H1 (cell line): ENCODE results near the gene PIK3R6. TPM values are rescaled to one million over a fixed set of nuclear protein-coding genes. Genes with fewer than 3 reads are reported as not detected.

Experiments used
- CTCF ChIA-PET: fragments of 300-600 bp; sonication (Branson Sonifier 250); formaldehyde crosslinking; loops from one replicate; lab custom pipeline; 2021; ENCODE audit not compliant: partially characterized antibody; lab: Charles Lee
- POLR2A ChIA-PET: fragments of 300-600 bp; sonication (Branson Sonifier 250); formaldehyde crosslinking; loops from one replicate; lab custom pipeline; 2021; ENCODE audit warnings: inconsistent platforms; ENCODE audit not compliant: partially characterized antibody; lab: Charles Lee
- DNase-seq, 2 experiments: peaks; one replicate each; pipeline versions ENCODE4 v3.0.0 to v3.0.0-alpha.2; 2010 to 2022; ENCODE audit warnings: low spot score in 2 of 2, low read depth in 1 of 2, mixed read lengths in 1 of 2
- FAIRE-seq: peaks from 2 replicates; lab custom pipeline; 2011; peaks lifted over from hg19 to GRCh38; lab: Jason Lieb, UNC
- H2AFZ ChIP-seq: 2 replicates; pipeline ENCODE4 v1.8.1; 2012; ENCODE audit warnings: low read length, inconsistent platforms
- H2AK5ac ChIP-seq: 2 replicates; pipeline ENCODE4 v1.6.1; 2013; ENCODE audit warnings: low read depth, low read length
- H2BK120ac ChIP-seq: replicated peaks from 2 replicates; pipeline ENCODE3; 2013; ENCODE audit warnings: low read depth, low read length, inconsistent platforms
- H2BK12ac ChIP-seq: 2 replicates; pipeline ENCODE4 v1.6.1; 2013; ENCODE audit warnings: low read depth, low read length
- H2BK15ac ChIP-seq: 2 replicates; pipeline ENCODE4 v1.6.1; 2013; ENCODE audit warnings: low read length
- H2BK20ac ChIP-seq: 2 replicates; pipeline ENCODE4 v1.6.1; 2013; ENCODE audit warnings: low read length
- H2BK5ac ChIP-seq: 2 replicates; pipeline ENCODE4 v1.6.1; 2013; ENCODE audit warnings: low read depth, low read length
- H3K14ac ChIP-seq: 2 replicates; pipeline ENCODE4 v1.6.1; 2013; ENCODE audit warnings: inconsistent platforms; ENCODE audit not compliant: insufficient read length
- H3K18ac ChIP-seq: 2 replicates; pipeline ENCODE4 v1.6.1; 2013; ENCODE audit warnings: low read length; ENCODE audit errors: extremely low read depth
- H3K23ac ChIP-seq: 2 replicates; pipeline ENCODE4 v1.6.1; 2013; ENCODE audit warnings: inconsistent platforms; ENCODE audit not compliant: insufficient read length
- H3K23me2 ChIP-seq: 2 replicates; pipeline ENCODE4 v1.6.1; 2013; ENCODE audit warnings: low read depth, low read length
- H3K27ac ChIP-seq: 2 replicates; pipeline ENCODE4 v1.6.1; 2011; ENCODE audit warnings: low read depth, low read length, inconsistent platforms
- H3K27me3 ChIP-seq, 4 experiments: replicated peaks in 1 of 4; 1 replicate in 1 of 4; 2 replicates in 3 of 4; pipeline versions ENCODE4 v1.6.1 to v1.8.1; 2011 to 2013; ENCODE audit warnings: low read length in 3 of 4, mild to moderate bottlenecking in 3 of 4, inconsistent platforms in 2 of 4, mixed read lengths in 2 of 4, moderate library complexity in 1 of 4; ENCODE audit not compliant: control insufficient read depth in 3 of 4, insufficient read depth in 3 of 4; ENCODE audit errors: extremely low read depth in 1 of 4
- H3K36me3 ChIP-seq, 4 experiments: 2 replicates each; pipeline versions ENCODE4 v1.6.1 to v1.8.1; 2011 to 2013; ENCODE audit warnings: mild to moderate bottlenecking in 4 of 4, low read length in 3 of 4, moderate library complexity in 2 of 4, control low read depth in 1 of 4, inconsistent platforms in 1 of 4; ENCODE audit not compliant: insufficient read depth in 4 of 4, control insufficient read depth in 2 of 4
- H3K4ac ChIP-seq: replicated peaks from 2 replicates; pipeline ENCODE3; 2013; ENCODE audit warnings: low read length, low read depth, mixed read lengths, inconsistent platforms; ENCODE audit not compliant: insufficient read length
- H3K4me1 ChIP-seq, 4 experiments: replicated peaks in 1 of 4; 1 replicate in 1 of 4; 2 replicates in 3 of 4; pipeline versions ENCODE4 v1.6.1 to v1.8.1; 2011 to 2013; ENCODE audit warnings: low read length in 3 of 4, inconsistent platforms in 2 of 4, mixed read lengths in 1 of 4; ENCODE audit not compliant: insufficient read depth in 4 of 4, control insufficient read depth in 3 of 4
- H3K4me2 ChIP-seq, 2 experiments: 2 replicates each; pipeline versions ENCODE4 v1.6.1 to v1.8.1; 2011 to 2013; ENCODE audit warnings: low read depth in 2 of 2, low read length in 2 of 2, control low read depth in 1 of 2, inconsistent platforms in 1 of 2, mild to moderate bottlenecking in 1 of 2; ENCODE audit not compliant: insufficient read depth in 1 of 2
- H3K4me3 ChIP-seq, 4 experiments: fragments of 200-600, 300-600 bp in 1 of 4; sonication (generic), shearing (Covaris generic), sonication (Bioruptor Twin) in 1 of 4; 2 replicates each; pipeline versions ENCODE4 v1.5.1 to v1.8.1; 2011 to 2016; ENCODE audit warnings: low read length in 4 of 4, low read depth in 3 of 4, control low read depth in 2 of 4, inconsistent platforms in 2 of 4, mild to moderate bottlenecking in 2 of 4, mixed read lengths in 1 of 4, moderate library complexity in 1 of 4; ENCODE audit not compliant: insufficient read depth in 2 of 4; ENCODE audit errors: extremely low read depth in 1 of 4
- H3K56ac ChIP-seq: replicated peaks from 2 replicates; pipeline ENCODE3; 2013; ENCODE audit warnings: low read depth, mild to moderate bottlenecking, mixed read lengths, low read length, inconsistent platforms; ENCODE audit not compliant: insufficient read length
- H3K79me1 ChIP-seq: 2 replicates; pipeline ENCODE4 v1.6.1; 2013; ENCODE audit warnings: low read depth, low read length, control low read depth
- H3K79me2 ChIP-seq, 2 experiments: 2 replicates each; pipeline versions ENCODE4 v1.6.1 to v1.8.1; 2012 to 2013; ENCODE audit warnings: low read length in 2 of 2, mild to moderate bottlenecking in 2 of 2, inconsistent platforms in 1 of 2; ENCODE audit not compliant: insufficient read depth in 2 of 2, control insufficient read depth in 1 of 2
- H3K9ac ChIP-seq, 4 experiments: replicated peaks in 1 of 4; 1 replicate in 1 of 4; 2 replicates in 3 of 4; pipeline versions ENCODE4 v1.6.1 to v1.8.1; 2011 to 2013; ENCODE audit warnings: low read depth in 3 of 4, low read length in 3 of 4, control low read depth in 2 of 4, mild to moderate bottlenecking in 2 of 4, moderate library complexity in 2 of 4, inconsistent platforms in 1 of 4; ENCODE audit errors: extremely low read depth in 1 of 4
- H3K9me3 ChIP-seq, 2 experiments: 2 replicates each; pipeline versions ENCODE4 v1.6.1 to v1.8.1; 2012 to 2013; ENCODE audit warnings: mild to moderate bottlenecking in 2 of 2, moderate library complexity in 2 of 2, control low read depth in 1 of 2, inconsistent platforms in 1 of 2, low read depth in 1 of 2, low read length in 1 of 2, mixed read lengths in 1 of 2; ENCODE audit not compliant: insufficient read depth in 2 of 2
- H4K20me1 ChIP-seq, 2 experiments: replicated peaks in 1 of 2; 2 replicates each; pipeline versions ENCODE3 to v1.8.1; 2011 to 2013; ENCODE audit warnings: inconsistent platforms in 2 of 2, low read length in 2 of 2, mild to moderate bottlenecking in 1 of 2; ENCODE audit not compliant: insufficient read depth in 2 of 2, control insufficient read depth in 1 of 2
- H4K5ac ChIP-seq: 2 replicates; pipeline ENCODE4 v1.6.1; 2013; ENCODE audit warnings: low read length, low read depth, mixed read lengths, inconsistent platforms; ENCODE audit not compliant: insufficient read length
- H4K8ac ChIP-seq: 2 replicates; pipeline ENCODE4 v1.8.0; 2013; ENCODE audit warnings: mild to moderate bottlenecking, moderate library complexity, low read length, inconsistent platforms; ENCODE audit not compliant: insufficient read depth; ENCODE audit errors: extremely low read depth
- H4K91ac ChIP-seq: replicated peaks from 2 replicates; pipeline ENCODE3; 2013; ENCODE audit warnings: low read length, mixed read lengths, inconsistent platforms; ENCODE audit not compliant: insufficient read length
- ASH2L ChIP-seq: fragments of 200-600, 300-600 bp; sonication (generic); IDR thresholded peaks from one replicate; pipeline ENCODE4 v1.7.1; 2017; ENCODE audit warnings: low read length
- FOSL1 ChIP-seq: IDR thresholded peaks from 2 replicates; pipeline ENCODE4 v1.6.1; 2011; ENCODE audit warnings: mild to moderate bottlenecking, low read depth, low read length, moderate library complexity; ENCODE audit not compliant: insufficient read depth
- GTF2F1 ChIP-seq: IDR thresholded peaks from 2 replicates; pipeline ENCODE4 v1.6.1; 2012; ENCODE audit warnings: low read depth, low read length, improper control_type of control experiment, borderline replicate concordance
- NANOG ChIP-seq: IDR thresholded peaks from 2 replicates; pipeline ENCODE4 v1.6.1; 2011; ENCODE audit warnings: low read length, low read depth, mild to moderate bottlenecking, inconsistent platforms; ENCODE audit not compliant: insufficient read depth, poor library complexity, severe bottlenecking
- PHF8 ChIP-seq: fragments of 200-600 bp; sonication (generic); conservative IDR thresholded peaks from 2 replicates; pipeline ENCODE4 v1.7.1; 2012; ENCODE audit warnings: low read depth, mild to moderate bottlenecking, inconsistent platforms, low read length, moderate library complexity
- POU5F1 ChIP-seq: IDR thresholded peaks from 2 replicates; pipeline ENCODE4 v1.6.1; 2011; ENCODE audit warnings: low read depth, mild to moderate bottlenecking, low read length, moderate library complexity
- RAD21 ChIP-seq, 2 experiments: IDR thresholded peaks in 1 of 2; conservative IDR thresholded peaks in 1 of 2; 2 replicates each; pipeline ENCODE4 v1.6.1; 2011; ENCODE audit warnings: low read depth in 2 of 2, low read length in 2 of 2, improper control_type of control experiment in 1 of 2, inconsistent platforms in 1 of 2, mild to moderate bottlenecking in 1 of 2, moderate library complexity in 1 of 2
- RNF2 ChIP-seq: fragments of 200-900, 300-1000 bp; sonication (generic); IDR thresholded peaks from 2 replicates; pipeline ENCODE4 v1.7.1; 2016; ENCODE audit warnings: borderline replicate concordance, low read depth, mild to moderate bottlenecking, antibody characterized with exemption, low read length; ENCODE audit not compliant: poor library complexity, severe bottlenecking; ENCODE audit errors: missing control alignments
- SP1 ChIP-seq: IDR thresholded peaks from 2 replicates; pipeline ENCODE4 v1.6.1; 2011; ENCODE audit warnings: low read depth, low read length
- TAF1 ChIP-seq: IDR thresholded peaks from 2 replicates; pipeline ENCODE4 v1.6.1; 2011; ENCODE audit warnings: mild to moderate bottlenecking, low read depth, low read length
- WGBS, 2 experiments: shearing (Covaris generic) in 1 of 2; methylation state at CpG; one replicate each; pipeline versions ENCODE4 v1.1.6 to v1.1.7; 2013 to 2015; ENCODE audit warnings: low lambda C conversion rate in 2 of 2, mixed read lengths in 2 of 2, inconsistent platforms in 1 of 2, low coverage in 1 of 2, missing lambda C conversion rate in 1 of 2; ENCODE audit not compliant: insufficient replicate concordance in 2 of 2, insufficient coverage in 1 of 2, insufficient read length in 1 of 2; ENCODE audit errors: extremely low coverage in 1 of 2, missing lambda C conversion rate in 1 of 2; 5-methylcytosine and 5-hydroxymethylcytosine counted together
- polyA plus RNA-seq, 7 experiments: library from polyadenylated mRNA; depleted of rRNA in 3 of 7; stranded (reverse) in 5 of 7; unstranded in 2 of 7; fragments of >200 nt in 5 of 7; fragments of 200-250 nt in 2 of 7; gene quantifications; 1 replicate in 5 of 7; 2 replicates in 1 of 7; 4 replicates in 1 of 7; pipeline versions ENCODE4 v1.2.1 to v1.2.3, GENCODE V29; 2011 to 2013; ENCODE audit warnings: missing spikeins in 2 of 7, mixed read lengths in 2 of 7
- total RNA-seq: library from RNA; stranded (reverse); fragmentation: NEBNext Ultra II Directional; extraction: Animal tissue kit (Norgen Biotek cat#: 25700); gene quantifications from 2 replicates; pipeline ENCODE4 v1.2.1, GENCODE V29; 2021
- TF ChIP-seq, protein P1 (sequence below): IDR thresholded peaks from 2 replicates; pipeline ENCODE4 v1.6.1; 2011; ENCODE audit warnings: low read length, improper control_type of control experiment

The PIK3R6 gene
- total and polyA plus RNA-seq, 2 of the 8 experiments (the other 6 are each of a cell fraction or from before 2014, with no cell fraction given) = 0.24 to 1.2 TPM

DNA sequence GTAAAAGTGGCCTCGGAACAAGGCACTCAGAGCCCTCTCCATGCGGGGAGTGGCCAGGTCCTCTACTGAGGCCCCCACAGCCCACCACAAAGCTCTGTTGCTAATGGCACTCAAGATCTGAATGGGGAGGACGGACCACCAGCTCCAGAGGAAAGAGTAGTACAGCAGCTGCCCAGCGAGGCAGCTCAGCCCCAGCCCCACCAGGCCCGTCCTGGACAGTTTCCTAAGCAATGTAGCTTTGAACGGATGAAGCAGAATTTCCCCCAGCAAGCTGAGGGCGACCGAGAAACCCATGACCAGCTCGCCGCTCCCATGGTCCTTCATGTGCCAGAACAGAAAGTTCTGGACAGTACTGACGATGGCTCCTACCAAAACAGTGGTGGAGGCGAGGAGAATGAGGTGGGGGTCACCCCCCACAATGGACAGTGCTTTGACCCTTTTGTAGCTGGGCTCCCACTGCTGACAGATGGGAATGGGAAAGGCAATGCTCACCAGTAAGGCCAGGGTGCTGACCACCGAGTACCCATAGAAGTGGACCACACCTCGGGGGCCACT is 69.8 kb downstream of the PIK3R6 start:
- no peak for FAIRE-seq
- POLR2A ChIA-PET = interaction anchor here (0.7 to 0.8 kb wide), 2 partner anchors 18 to 97 kb away, joined by 3 read pairs; no protein-coding TSS in a partner anchor
- TF ChIP-seq SP1 (no peak), NANOG (no peak), PHF8 (no peak), POU5F1 (no peak), ASH2L (no peak), RAD21 (IDR thresholded peaks at IDR 0.05 in 1 of 2, conservative IDR thresholded peaks at IDR 0.05 in 1 of 2; ENCODE audit: low read depth in 2 of 2, low read length in 2 of 2) (no peak), RNF2 (no peak), TAF1 (no peak), FOSL1 (no peak), GTF2F1 (no peak)
- TF ChIP-seq, protein P1, sequence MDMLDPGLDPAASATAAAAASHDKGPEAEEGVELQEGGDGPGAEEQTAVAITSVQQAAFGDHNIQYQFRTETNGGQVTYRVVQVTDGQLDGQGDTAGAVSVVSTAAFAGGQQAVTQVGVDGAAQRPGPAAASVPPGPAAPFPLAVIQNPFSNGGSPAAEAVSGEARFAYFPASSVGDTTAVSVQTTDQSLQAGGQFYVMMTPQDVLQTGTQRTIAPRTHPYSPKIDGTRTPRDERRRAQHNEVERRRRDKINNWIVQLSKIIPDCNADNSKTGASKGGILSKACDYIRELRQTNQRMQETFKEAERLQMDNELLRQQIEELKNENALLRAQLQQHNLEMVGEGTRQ = no peak

More for the DNA sequence above, 69.8 kb downstream of the PIK3R6 start:
- H3K18ac ChIP-seq = no peak overlapping the region
- no peak overlapping the region for H2AK5ac ChIP-seq
- no peak overlapping the region for H3K56ac ChIP-seq
- H3K14ac ChIP-seq = no peak overlapping the region
- no peak overlapping the region for H2AFZ ChIP-seq
- DNase-seq = peak in 1 of 2 experiments; percentile 31
- H3K9ac ChIP-seq = no peak overlapping the region
- no peak overlapping the region for H3K4me3 ChIP-seq
- H3K79me2 ChIP-seq = no peaks in the 10 kb centered on the region
- H2BK12ac ChIP-seq = no peak overlapping the region
- H3K4me2 ChIP-seq = no peak overlapping the region; a peak in 1 of 4 replicates
- no peak overlapping the region for H2BK20ac ChIP-seq
- H4K20me1 ChIP-seq = no peaks in the 10 kb centered on the region
- CTCF ChIA-PET = interaction anchor here (1.0 to 4.1 kb wide), 7 partner anchors 11 to 223 kb away, joined by 3 to 33 read pairs (median 7); no protein-coding TSS in a partner anchor
- no peaks in the 10 kb centered on the region for H3K79me1 ChIP-seq
- no peak overlapping the region for H3K27ac ChIP-seq
- no peak overlapping the region for H2BK120ac ChIP-seq
- no peak overlapping the region for H4K8ac ChIP-seq
- 84% methylated on average over 14 of the region's 14 CpGs; no CpG with 5 or more reads in 1 of the 2 experiments for WGBS, 2 experiments
- H3K27me3 ChIP-seq = peaks cover 0 to 6% (median 1%) of the 10 kb centered on the region in 4 experiments; a peak in 2 of 7 replicates
- no peaks in the 10 kb centered on the region for H3K36me3 ChIP-seq
- no peak overlapping the region for H2BK15ac ChIP-seq
- H3K23ac ChIP-seq = no peak overlapping the region
- H3K4me1 ChIP-seq = peaks cover 0 to 10% (median 4%) of the 10 kb centered on the region in 4 experiments; a peak in 5 of 7 replicates
- H2BK5ac ChIP-seq = no peak overlapping the region
- H4K5ac ChIP-seq = no peak overlapping the region
- H4K91ac ChIP-seq = no peak overlapping the region
- no peak overlapping the region for H3K4ac ChIP-seq
- peaks cover 6% of the 10 kb centered on the region; the same call in 1 of the 2 replicates for H3K23me2 ChIP-seq
- no peaks in the 10 kb centered on the region for H3K9me3 ChIP-seq
